ENCODE results near the gene SOCS4. TPM values are rescaled to one million over a fixed set of nuclear protein-coding genes. Genes with fewer than 3 reads are reported as not detected.
"Not testable (repeated sequence)": the region's sequence is repeated elsewhere in the genome, so short reads cannot be mapped to it uniquely, and the experiment has no call there.

The SOCS4 gene
- total RNA-seq, 2 experiments from 2014 or later, result 29.9 to 30.3 TPM

GRCh38 chr14:55077170-55078151 lies 50.4 kb downstream of the SOCS4 start:
- ChIA-PET POLR2A (no interaction called here), CTCF (interaction anchor here (1.3 to 3.0 kb wide), 4 partner anchors 11 to 26 kb away, joined by 3 to 15 read pairs (median 8); partner anchors contain the start of gene MAPK1IP1L)
- Mint-ChIP-seq H3K27ac (no peak overlapping the region), H3K9me3 (no peaks in the 10 kb centered on the region), H3K27me3 (no peaks in the 10 kb centered on the region), H3K36me3 (ENCODE audit: low read depth) (no peaks in the 10 kb centered on the region), H3K4me3 (no peak overlapping the region), H3K4me1 (peaks cover 22% of the 10 kb centered on the region)
- DNase-seq, result peak; percentile 25

- H3K4me1 Mint-ChIP-seq; DNase-seq; H3K36me3 Mint-ChIP-seq (ENCODE audit: low read depth); POLR2A ChIA-PET; H3K27ac Mint-ChIP-seq; H3K9me3 Mint-ChIP-seq; H3K4me3 Mint-ChIP-seq; H3K27me3 Mint-ChIP-seq: not testable (repeated sequence)
- CTCF ChIA-PET, result interaction anchor here (1.9 to 3.0 kb wide), 2 partner anchors 8 to 15 kb away, joined by 5 to 11 read pairs; no protein-coding TSS in a partner anchor
These were observed 52.9 kb downstream of the SOCS4 start for GRCh38 chr14:55079961-55080360.

- H3K36me3 Mint-ChIP-seq (ENCODE audit: low read depth), result no peaks in the 10 kb centered on the region
- no peak overlapping the region for H3K27ac Mint-ChIP-seq
- H3K27me3 Mint-ChIP-seq, result peaks cover 6% of the 10 kb centered on the region
- ChIA-PET POLR2A (no interaction called here), CTCF (interaction anchor here (0.9 to 1.7 kb wide), 5 partner anchors 9 to 33 kb away, joined by 3 to 4 read pairs (median 3); partner anchors contain the start of gene MAPK1IP1L)
- DNase-seq, result no peak
- no peaks in the 10 kb centered on the region for H3K9me3 Mint-ChIP-seq
- H3K4me3 Mint-ChIP-seq, result no peak overlapping the region
- H3K4me1 Mint-ChIP-seq, result peaks cover 2% of the 10 kb centered on the region
These were observed 57.5 kb downstream of the SOCS4 start for GRCh38 chr14:55084401-55085059.

- ChIA-PET CTCF (interaction anchor here (1.0 to 1.7 kb wide), 4 partner anchors 9 to 34 kb away, joined by 3 to 4 read pairs (median 4); partner anchors contain the start of gene MAPK1IP1L), POLR2A (no interaction called here)
- Mint-ChIP-seq H3K9me3 (no peaks in the 10 kb centered on the region), H3K4me3 (no peak overlapping the region), H3K4me1 (peaks cover 3% of the 10 kb centered on the region), H3K27ac (no peak overlapping the region), H3K27me3 (peaks cover 7% of the 10 kb centered on the region), H3K36me3 (ENCODE audit: low read depth) (no peaks in the 10 kb centered on the region)
- no peak for DNase-seq
These were observed 58.1 kb downstream of the SOCS4 start for GRCh38 chr14:55085060-55085660.

GRCh38 chr14:55086938-55087337 lies 59.9 kb downstream of the SOCS4 start:
- ChIA-PET CTCF (interaction anchor here (0.7 to 2.5 kb wide), 4 partner anchors 8 to 39 kb away, joined by 3 to 11 read pairs (median 4); partner anchors contain the start of gene MAPK1IP1L), POLR2A (no interaction called here)
- Mint-ChIP-seq H3K4me1 (peaks cover 10% of the 10 kb centered on the region), H3K27me3 (peaks cover 7% of the 10 kb centered on the region), H3K27ac (no peak overlapping the region), H3K9me3 (no peaks in the 10 kb centered on the region), H3K4me3 (no peak overlapping the region), H3K36me3 (ENCODE audit: low read depth) (no peaks in the 10 kb centered on the region)
- no peak for DNase-seq

- no peaks in the 10 kb centered on the region for H3K9me3 Mint-ChIP-seq
- no peak overlapping the region for H3K27ac Mint-ChIP-seq
- POLR2A ChIA-PET, result no interaction called here
- CTCF ChIA-PET, result interaction anchor here (1.7 to 2.5 kb wide), 2 partner anchors 10 to 14 kb away, joined by 4 to 11 read pairs; no protein-coding TSS in a partner anchor
- H3K36me3 Mint-ChIP-seq (ENCODE audit: low read depth), result no peaks in the 10 kb centered on the region
- H3K4me1 Mint-ChIP-seq, result peaks cover 23% of the 10 kb centered on the region
- DNase-seq, result no peak
- no peak overlapping the region for H3K4me3 Mint-ChIP-seq
- peaks cover 7% of the 10 kb centered on the region for H3K27me3 Mint-ChIP-seq
These were observed 61.3 kb downstream of the SOCS4 start for GRCh38 chr14:55088356-55088755.

GRCh38 chr14:55092341-55092740 lies 65.3 kb downstream of the SOCS4 start:
- Mint-ChIP-seq H3K4me1 (peaks cover 28% of the 10 kb centered on the region), H3K27ac (no peak overlapping the region), H3K9me3 (no peaks in the 10 kb centered on the region), H3K4me3 (no peak overlapping the region), H3K27me3 (peaks cover 2% of the 10 kb centered on the region), H3K36me3 (ENCODE audit: low read depth) (no peaks in the 10 kb centered on the region)
- ChIA-PET POLR2A (no interaction called here), CTCF (interaction anchor here (0.8 to 1.6 kb wide), 6 partner anchors 10 to 46 kb away, joined by 3 to 4 read pairs (median 3); no protein-coding TSS in a partner anchor)
- DNase-seq, result no peak

GRCh38 chr14:55094292-55095157 lies 67.5 kb downstream of the SOCS4 start:
- Mint-ChIP-seq H3K27ac (no peak overlapping the region), H3K9me3 (no peaks in the 10 kb centered on the region), H3K4me1 (peaks cover 44% of the 10 kb centered on the region), H3K27me3 (peaks cover under 1% of the 10 kb centered on the region), H3K36me3 (ENCODE audit: low read depth) (no peaks in the 10 kb centered on the region), H3K4me3 (no peak overlapping the region)
- no peak for DNase-seq
- CTCF ChIA-PET, result interaction anchor here (1.1 to 2.2 kb wide), 11 partner anchors 9 to 66 kb away, joined by 3 to 8 read pairs (median 4); no protein-coding TSS in a partner anchor
- POLR2A ChIA-PET, result no interaction called here

- peaks cover 53% of the 10 kb centered on the region for H3K4me1 Mint-ChIP-seq
- H3K4me3 Mint-ChIP-seq, result peak overlapping the region; percentile 19
- DNase-seq, result peak; percentile 61
These were observed 71.0 kb downstream of the SOCS4 start for GRCh38 chr14:55097881-55098560.

GRCh38 chr14:55098561-55098898 lies 71.5 kb downstream of the SOCS4 start:
- POLR2A ChIA-PET, result no interaction called here
- Mint-ChIP-seq H3K27me3 (no peaks in the 10 kb centered on the region), H3K27ac (peak overlapping the region; percentile 89), H3K4me3 (peak overlapping the region; percentile 19), H3K4me1 (peaks cover 56% of the 10 kb centered on the region), H3K9me3 (peaks cover under 1% of the 10 kb centered on the region), H3K36me3 (ENCODE audit: low read depth) (no peaks in the 10 kb centered on the region)
- CTCF ChIA-PET, result interaction anchor here (0.6 to 2.5 kb wide), 8 partner anchors 9 to 53 kb away, joined by 3 to 11 read pairs (median 4); partner anchors contain the start of gene MAPK1IP1L
- no peak for DNase-seq

More at GRCh38 chr14:55097881-55098560, 71.0 kb downstream of the SOCS4 start:
- Mint-ChIP-seq H3K9me3 (no peaks in the 10 kb centered on the region), H3K36me3 (ENCODE audit: low read depth) (no peaks in the 10 kb centered on the region), H3K27me3 (no peaks in the 10 kb centered on the region), H3K27ac (peak overlapping the region; percentile 89)
- POLR2A ChIA-PET, result no interaction called here
- CTCF ChIA-PET, result interaction anchor here (0.6 to 2.5 kb wide), 8 partner anchors 10 to 52 kb away, joined by 3 to 11 read pairs (median 4); partner anchors contain the start of gene MAPK1IP1L
